GM12874 (cell line): Measurements from ENCODE around the gene COPS9.

ENCODE experiments used
- CTCF ChIP-seq: IDR thresholded peaks from 2 replicates; pipeline ENCODE4 v1.5.1; 2011; ENCODE audit warnings: low read depth, mild to moderate bottlenecking, control low read depth, low read length, moderate library complexity; ENCODE audit not compliant: insufficient read depth

The COPS9 gene

DNA sequence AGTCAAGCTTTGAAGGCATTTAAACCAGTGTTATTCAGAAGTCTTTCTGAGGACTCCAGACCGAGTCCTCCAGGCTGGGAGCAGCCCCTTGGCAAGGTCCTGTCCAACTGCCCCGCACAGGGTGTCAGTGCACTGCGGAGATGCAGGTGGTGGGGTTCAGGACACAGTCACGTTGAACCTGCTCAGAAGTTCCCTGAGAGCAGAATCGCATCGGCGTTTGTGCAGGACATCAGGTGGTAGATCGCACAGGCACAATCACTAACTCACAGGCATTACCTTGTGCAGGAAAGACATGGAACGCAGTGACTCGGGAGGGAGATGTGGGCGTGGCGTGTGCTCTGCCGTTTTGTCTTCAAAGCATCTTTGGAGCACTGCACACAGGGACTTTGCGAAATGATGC is 10.4 kb downstream of the COPS9 start:
- TF ChIP-seq CTCF = no peak

- TF ChIP-seq CTCF = no peak
These were observed 11.5 kb downstream of the COPS9 start for GRCh38 chr2:240124651-240125030.

DNA sequence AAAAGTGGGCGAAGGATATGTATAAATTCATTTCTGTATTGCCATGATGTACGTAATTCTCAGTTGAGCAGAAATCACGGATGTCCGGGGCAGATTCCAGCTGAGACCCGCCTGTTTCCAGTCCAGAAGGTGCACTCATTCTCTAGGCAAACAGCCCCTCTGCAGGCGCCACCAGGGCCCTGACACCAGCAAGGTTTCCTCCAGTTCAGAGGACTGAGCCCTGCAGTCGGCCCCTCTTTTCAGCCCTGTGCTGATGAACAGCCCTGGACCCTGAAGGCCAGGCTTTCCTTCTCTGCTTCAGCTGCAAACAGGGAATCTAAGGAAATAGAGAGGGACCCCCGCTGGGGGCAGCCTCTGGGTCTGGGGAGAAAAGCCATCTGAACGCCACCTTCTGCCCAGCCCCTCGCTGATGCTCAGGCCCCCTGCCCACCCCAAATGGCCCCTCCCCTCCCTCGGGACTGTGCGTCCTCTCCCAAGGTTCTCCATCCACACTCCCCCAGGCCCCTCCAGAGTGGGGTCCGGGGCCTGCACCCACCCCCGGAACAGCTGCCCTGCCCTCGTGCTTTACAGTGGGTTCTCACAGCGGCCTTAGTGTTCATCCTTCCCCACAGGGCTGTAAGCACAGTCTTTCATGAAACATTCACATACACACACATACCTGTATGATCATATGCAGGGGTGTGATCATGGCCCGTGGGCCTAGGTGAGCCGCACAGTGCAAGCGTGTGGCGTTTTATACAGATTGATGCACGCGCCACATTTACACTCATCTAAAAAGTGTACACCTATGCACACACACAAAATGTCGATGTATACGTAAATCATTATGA is 12.1 kb downstream of the COPS9 start:
- TF ChIP-seq CTCF = no peak

GRCh38 chr2:240121675-240122074 is 14.4 kb downstream of the COPS9 start:
- TF ChIP-seq CTCF = no peak

- no peak for TF ChIP-seq CTCF
These were observed 14.9 kb downstream of the COPS9 start for GRCh38 chr2:240121190-240121589.

GRCh38 chr2:240114233-240114632 is 21.9 kb downstream of the COPS9 start:
- TF ChIP-seq CTCF = no peak

DNA sequence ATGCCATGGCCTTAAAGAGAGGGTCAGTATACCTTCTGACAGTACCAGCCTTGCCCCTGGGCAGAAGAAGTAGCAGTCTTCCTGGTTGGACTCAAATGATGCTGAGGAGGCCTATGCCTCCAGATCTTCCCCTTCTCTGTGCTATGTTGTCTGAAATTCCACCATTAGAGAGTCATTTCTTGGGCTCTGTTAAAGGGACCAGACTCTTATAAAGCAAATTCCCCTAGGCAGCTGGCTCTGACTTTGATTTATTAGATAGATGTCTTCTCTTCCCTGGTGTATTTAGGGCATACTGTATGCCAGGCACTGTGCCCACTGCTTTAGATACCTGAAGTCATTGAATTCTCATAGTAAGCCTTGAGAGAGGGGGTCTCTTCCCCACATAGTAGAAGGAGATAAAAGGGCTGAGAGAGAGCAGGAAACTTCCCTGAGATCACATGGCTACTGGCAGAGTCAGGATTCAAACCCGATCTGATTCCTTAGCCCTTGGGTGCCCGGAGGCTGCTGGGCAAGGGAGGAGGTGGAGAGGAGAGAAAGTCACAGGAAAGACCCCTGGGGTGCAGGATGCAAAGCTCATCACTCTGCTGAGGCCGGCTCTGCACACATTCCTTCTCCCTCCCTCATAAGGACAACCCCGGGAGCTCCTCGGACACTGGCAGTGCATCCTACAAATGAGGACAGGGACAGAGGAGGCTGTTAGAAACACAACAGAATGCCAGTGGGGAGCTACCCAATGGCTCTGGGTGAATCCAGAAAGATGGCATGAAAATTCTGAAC is 23.0 kb downstream of the COPS9 start:
- no peak for TF ChIP-seq CTCF
